ENCODE results near the gene SSTR4.

DNA sequence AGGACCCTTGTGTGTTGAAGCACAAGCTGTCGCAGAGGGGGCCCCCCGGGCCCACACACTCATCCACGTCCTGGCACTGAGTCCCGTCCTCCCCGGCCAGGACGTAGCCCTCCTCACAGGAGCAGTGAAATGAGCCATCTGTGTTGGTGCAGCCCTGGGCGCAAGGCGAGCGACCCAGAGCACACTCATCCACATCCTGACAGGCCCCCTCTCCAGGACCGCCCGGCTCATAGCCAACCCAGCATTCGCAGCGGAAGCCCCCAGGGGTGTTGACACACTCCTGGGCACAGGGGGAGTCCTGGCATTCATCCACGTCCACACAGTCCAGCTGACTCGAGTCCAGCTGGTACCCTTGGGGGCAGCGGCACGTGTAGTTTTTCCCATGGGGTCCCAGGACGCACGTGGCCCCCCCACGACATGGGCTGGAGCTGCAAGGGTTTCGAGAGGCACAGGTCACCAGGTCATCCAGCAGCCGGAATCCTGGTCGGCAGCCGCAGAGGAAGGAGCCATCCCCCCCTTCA lies 49.8 kb downstream of the SSTR4 start:
- TF ChIP-seq KDM5A (IDR thresholded peaks at IDR 0.05; ENCODE audit: borderline replicate concordance, low read length) (no peak), UBTF (CRISPR knock-in tag; IDR thresholded peaks at IDR 0.05) (no peak), SP1 (IDR thresholded peaks at IDR 0.05) (no peak), SP1 (CRISPR knock-in tag; IDR thresholded peaks at IDR 0.05) (no peak), KLF12 (CRISPR knock-in tag; IDR thresholded peaks at IDR 0.05; ENCODE audit: borderline replicate concordance) (no peak), POLR2AphosphoS5 (IDR thresholded peaks at IDR 0.05; ENCODE audit: low read depth, low read length) (no peak)

Data from HepG2 (cell line).